Activated T-cell treated with anti-CD3 and anti-CD28 coated beads, Interleukin-2, amount 50 U/mL, for 72 hours (primary cell): Measurements from ENCODE around the gene AKAP13. TPM values are rescaled to one million over a fixed set of nuclear protein-coding genes. Genes with fewer than 3 reads are reported as not detected.
"Not testable (repeated sequence)": the region's sequence is repeated elsewhere in the genome, so short reads cannot be mapped to it uniquely, and the experiment has no call there.

Experiments
- ATAC-seq, 2 donors: fragments of 150-1000 bp; cut with Tn5 transposase; replicated peaks in 1 of 2; 2 replicates each; pipeline ENCODE4 v1.10.0; 2021; ENCODE audit warnings: moderate library complexity in 2 of 2, mild to moderate bottlenecking in 1 of 2
- DNase-seq, 2 donors: peaks; one replicate each; pipeline ENCODE4 v3.0.0; 2021 to 2022; ENCODE audit warnings: mixed read lengths in 1 of 2
- H3K27ac Mint-ChIP-seq: one replicate; pipeline ENCODE4 v1.8.0; 2022; ENCODE audit warnings: mild to moderate bottlenecking, moderate library complexity, mixed read lengths
- H3K27me3 Mint-ChIP-seq: one replicate; pipeline ENCODE4 v1.8.0; 2022; ENCODE audit warnings: low read depth, mixed read lengths
- H3K36me3 Mint-ChIP-seq, 2 donors: one replicate each; pipeline ENCODE4 v1.8.0; 2022; ENCODE audit warnings: mixed read lengths in 2 of 2, mild to moderate bottlenecking in 1 of 2; ENCODE audit not compliant: insufficient read depth in 2 of 2
- H3K4me1 Mint-ChIP-seq: one replicate; pipeline ENCODE4 v1.8.0; 2022; ENCODE audit warnings: low read depth, mixed read lengths
- H3K4me3 Mint-ChIP-seq, 2 donors: one replicate each; pipeline ENCODE4 v1.8.0; 2022; ENCODE audit warnings: mild to moderate bottlenecking in 2 of 2, mixed read lengths in 2 of 2, moderate library complexity in 2 of 2
- H3K9me3 Mint-ChIP-seq, 2 donors: one replicate each; pipeline ENCODE4 v1.8.0; 2022; ENCODE audit warnings: mixed read lengths in 2 of 2
- total RNA-seq, 2 donors: library from RNA; stranded (reverse); gene quantifications; one replicate each; pipeline ENCODE4 v1.2.3, GENCODE V29; 2022

Gene AKAP13
- total RNA-seq, 2 donors from 2014 or later, result 134 to 185 TPM

- Mint-ChIP-seq H3K27me3 (no peaks in the 10 kb centered on the region), H3K36me3 (peaks cover 10 to 39% of the 10 kb centered on the region in 2 donors), H3K27ac (peak overlapping the region; percentile 99), H3K9me3 (no peaks in the 10 kb centered on the region), H3K4me3 (peak overlapping the region; percentile 84 to 100), H3K4me1 (peaks cover 82% of the 10 kb centered on the region)
- DNase-seq, result peak; percentile 19 to 35
- ATAC-seq, result peak in 1 of 2 donors; percentile 6
Measured at GRCh38 chr15:85583442-85583841, 203.0 kb downstream of the AKAP13 start.

- Mint-ChIP-seq H3K4me3 (peak overlapping the region; percentile 84 to 100), H3K27ac (peak overlapping the region; percentile 99), H3K4me1 (peaks cover 87% of the 10 kb centered on the region), H3K36me3 (peaks cover 11 to 42% of the 10 kb centered on the region in 2 donors), H3K27me3 (no peaks in the 10 kb centered on the region), H3K9me3 (no peaks in the 10 kb centered on the region)
- ATAC-seq, result peak; percentile 58 to 68
- peak; percentile 75 to 78 for DNase-seq
Measured at GRCh38 chr15:85583923-85584390, 203.6 kb downstream of the AKAP13 start.

GRCh38 chr15:85584872-85585271 is 204.5 kb downstream of the AKAP13 start:
- peak overlapping the region; percentile 93 for H3K27ac Mint-ChIP-seq
- peak overlapping the region; percentile 84 to 100 for H3K4me3 Mint-ChIP-seq

GRCh38 chr15:85586196-85586595 is 205.8 kb downstream of the AKAP13 start:
- Mint-ChIP-seq H3K4me1 (peaks cover 83% of the 10 kb centered on the region), H3K27ac (peak overlapping the region; percentile 95), H3K4me3 (peak overlapping the region; percentile 37 to 100), H3K36me3 (peaks cover 13 to 40% of the 10 kb centered on the region in 2 donors)
- H3K9me3 Mint-ChIP-seq, H3K27me3 Mint-ChIP-seq, ATAC-seq: not testable (repeated sequence)
- peak; percentile 30 to 50 for DNase-seq

More at GRCh38 chr15:85584872-85585271, 204.5 kb downstream of the AKAP13 start:
- Mint-ChIP-seq H3K4me1 (peaks cover 87% of the 10 kb centered on the region), H3K36me3 (peaks cover 13 to 43% of the 10 kb centered on the region in 2 donors), H3K27me3 (no peaks in the 10 kb centered on the region), H3K9me3 (no peaks in the 10 kb centered on the region)
- DNase-seq (no peak), ATAC-seq (no peak)

- Mint-ChIP-seq H3K9me3 (no peaks in the 10 kb centered on the region), H3K4me1 (peaks cover 75% of the 10 kb centered on the region), H3K27me3 (no peaks in the 10 kb centered on the region), H3K4me3 (peak overlapping the region in 1 of 2 donors; percentile 25), H3K27ac (peak overlapping the region; percentile 64), H3K36me3 (peaks cover 9 to 41% of the 10 kb centered on the region in 2 donors)
- no peak for ATAC-seq
- DNase-seq, result no peak
Measured at GRCh38 chr15:85587707-85588411, 207.5 kb downstream of the AKAP13 start.

GRCh38 chr15:85588677-85589076 is 208.3 kb downstream of the AKAP13 start:
- DNase-seq (no peak), ATAC-seq (no peak)
- H3K36me3 Mint-ChIP-seq, result peaks cover 9 to 39% of the 10 kb centered on the region in 2 donors
- no peaks in the 10 kb centered on the region for H3K9me3 Mint-ChIP-seq
- peak overlapping the region in 1 of 2 donors; percentile 25 for H3K4me3 Mint-ChIP-seq
- H3K27ac Mint-ChIP-seq, result peak overlapping the region; percentile 64
- H3K4me1 Mint-ChIP-seq, result peaks cover 75% of the 10 kb centered on the region
- H3K27me3 Mint-ChIP-seq, result no peaks in the 10 kb centered on the region

- no peak for DNase-seq
- no peaks in the 10 kb centered on the region for H3K27me3 Mint-ChIP-seq
- ATAC-seq, result no peak
- H3K27ac Mint-ChIP-seq, result no peak overlapping the region
- H3K9me3 Mint-ChIP-seq, result no peaks in the 10 kb centered on the region
- peaks cover 76% of the 10 kb centered on the region for H3K4me1 Mint-ChIP-seq
- peaks cover 6 to 38% of the 10 kb centered on the region in 2 donors for H3K36me3 Mint-ChIP-seq
- no peak overlapping the region for H3K4me3 Mint-ChIP-seq
Measured at GRCh38 chr15:85589851-85590250, 209.4 kb downstream of the AKAP13 start.

- DNase-seq (no peak), ATAC-seq (no peak)
- Mint-ChIP-seq H3K4me1 (peaks cover 75% of the 10 kb centered on the region), H3K4me3 (no peak overlapping the region), H3K36me3 (peaks cover 3 to 28% of the 10 kb centered on the region in 2 donors), H3K27me3 (no peaks in the 10 kb centered on the region), H3K9me3 (no peaks in the 10 kb centered on the region), H3K27ac (no peak overlapping the region)
Measured at GRCh38 chr15:85591622-85592021, 211.2 kb downstream of the AKAP13 start.

GRCh38 chr15:85592148-85592547 is 211.7 kb downstream of the AKAP13 start:
- ATAC-seq (no peak), DNase-seq (no peak)
- no peak overlapping the region for H3K27ac Mint-ChIP-seq
- H3K9me3 Mint-ChIP-seq, result no peaks in the 10 kb centered on the region
- peaks cover 3 to 26% of the 10 kb centered on the region in 2 donors for H3K36me3 Mint-ChIP-seq
- H3K4me3 Mint-ChIP-seq, result no peak overlapping the region
- H3K27me3 Mint-ChIP-seq, result no peaks in the 10 kb centered on the region
- H3K4me1 Mint-ChIP-seq, result peaks cover 76% of the 10 kb centered on the region

- H3K4me1 Mint-ChIP-seq, result peaks cover 78% of the 10 kb centered on the region
- H3K27me3 Mint-ChIP-seq, result no peaks in the 10 kb centered on the region
- peaks cover 6 to 26% of the 10 kb centered on the region in 2 donors for H3K36me3 Mint-ChIP-seq
- no peak for ATAC-seq
- DNase-seq, result no peak
- peak overlapping the region; percentile 19 for H3K27ac Mint-ChIP-seq
- H3K9me3 Mint-ChIP-seq, result no peaks in the 10 kb centered on the region
- no peak overlapping the region for H3K4me3 Mint-ChIP-seq
Measured at GRCh38 chr15:85593809-85594445, 213.5 kb downstream of the AKAP13 start.

GRCh38 chr15:85595804-85596536 is 215.6 kb downstream of the AKAP13 start:
- peak overlapping the region; percentile 54 to 55 for H3K4me3 Mint-ChIP-seq
- peaks cover 4 to 23% of the 10 kb centered on the region in 2 donors for H3K36me3 Mint-ChIP-seq
- peak; percentile 59 to 72 for ATAC-seq
- H3K27me3 Mint-ChIP-seq, result no peaks in the 10 kb centered on the region
- DNase-seq, result no peak
- H3K4me1 Mint-ChIP-seq, result peaks cover 77% of the 10 kb centered on the region
- H3K9me3 Mint-ChIP-seq, result no peaks in the 10 kb centered on the region
- peak overlapping the region; percentile 76 for H3K27ac Mint-ChIP-seq

- Mint-ChIP-seq H3K36me3 (peaks cover 4 to 23% of the 10 kb centered on the region in 2 donors), H3K9me3 (no peaks in the 10 kb centered on the region), H3K4me3 (peak overlapping the region; percentile 42 to 46), H3K27me3 (no peaks in the 10 kb centered on the region), H3K4me1 (peaks cover 73% of the 10 kb centered on the region), H3K27ac (peak overlapping the region; percentile 32)
- ATAC-seq (peak; percentile 78 to 84), DNase-seq (peak in 1 of 2 donors; percentile 27)
Measured at GRCh38 chr15:85597155-85597815, 216.9 kb downstream of the AKAP13 start.
